Smooth muscle cell of the brain vasculature (primary cell): ENCODE results near the gene GAS7.
A peak's percentile ranks its signal among the peaks of the same experiment; 100 is the strongest.

Source experiments
- DNase-seq: peaks from one replicate; pipeline ENCODE4 v3.0.0-alpha.2; 2012; ENCODE audit warnings: low read depth, low spot score

Gene GAS7

DNA sequence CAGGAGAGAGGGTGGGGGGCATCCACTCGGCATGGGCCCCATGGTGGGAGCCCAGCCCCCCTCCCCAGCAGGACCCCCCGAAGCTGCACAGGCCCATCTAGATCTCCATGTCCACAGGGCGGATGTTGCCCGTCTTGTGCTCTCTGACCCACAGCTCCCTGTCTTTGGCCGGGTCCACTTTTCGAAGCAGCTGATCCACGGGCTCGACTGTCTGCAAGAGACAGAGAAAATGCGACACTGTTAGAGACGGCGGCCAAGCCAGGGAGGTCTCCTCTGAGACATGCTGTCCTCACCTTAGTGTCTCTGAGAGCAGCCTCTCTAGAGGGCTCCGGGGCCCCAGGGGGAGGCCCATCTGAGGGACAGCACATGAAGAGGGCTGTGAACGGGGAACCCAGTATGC lies 281.3 kb downstream of the GAS7 start:
- no peak for DNase-seq

DNA sequence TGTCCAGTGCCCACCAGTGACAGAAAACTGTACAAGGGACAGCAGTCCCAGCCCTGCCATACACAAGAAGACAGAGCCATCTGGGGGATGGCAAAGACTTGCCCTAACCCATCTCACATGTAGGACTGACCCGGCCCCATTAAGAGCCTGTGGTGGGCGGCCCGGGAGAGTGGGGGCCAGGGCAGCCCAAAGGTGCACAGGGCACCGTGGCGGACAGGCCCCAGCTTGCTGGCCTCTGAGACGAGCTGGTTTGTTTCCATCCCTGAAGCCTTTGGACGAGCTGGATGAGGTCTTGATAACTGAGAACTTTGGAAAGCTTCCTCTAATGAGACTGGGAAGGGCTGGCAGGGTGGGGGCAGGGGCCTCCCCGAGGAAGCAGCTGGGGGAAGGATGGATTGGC lies 282.3 kb downstream of the GAS7 start:
- DNase-seq = no peak

DNA sequence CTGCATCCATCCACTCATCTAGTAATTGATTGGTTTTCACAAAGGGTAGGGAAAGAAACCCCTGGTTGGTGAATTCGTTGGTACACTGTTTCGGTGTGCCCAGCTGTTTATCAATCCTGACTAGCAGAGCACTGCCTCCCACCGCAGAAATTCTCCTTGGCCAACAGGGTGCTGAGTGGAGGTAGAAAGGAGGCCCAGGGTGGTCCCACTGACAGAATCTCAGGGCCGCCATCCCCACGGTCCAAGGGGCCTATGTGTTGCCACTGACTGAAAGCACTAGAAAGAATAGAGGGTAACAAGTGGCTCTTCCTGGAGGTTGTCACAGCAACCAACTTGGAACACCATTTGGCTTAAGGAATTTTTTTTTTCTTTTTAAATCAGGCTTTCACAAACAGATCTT lies 284.9 kb downstream of the GAS7 start:
- DNase-seq = no peak

GRCh38 chr17:9912121-9913099 lies 286.0 kb downstream of the GAS7 start:
- no peak for DNase-seq

- DNase-seq = no peak
These were observed 287.3 kb downstream of the GAS7 start for GRCh38 chr17:9911089-9911488.

GRCh38 chr17:9908649-9909042 lies 289.8 kb downstream of the GAS7 start:
- DNase-seq = no peak

GRCh38 chr17:9907883-9908648 lies 290.3 kb downstream of the GAS7 start:
- DNase-seq = peak; percentile 41

GRCh38 chr17:9907131-9907530 lies 291.3 kb downstream of the GAS7 start:
- DNase-seq = no peak

GRCh38 chr17:9906616-9907015 lies 291.8 kb downstream of the GAS7 start:
- no peak for DNase-seq

GRCh38 chr17:9905902-9906301 lies 292.5 kb downstream of the GAS7 start:
- DNase-seq = no peak

GRCh38 chr17:9905078-9905415 lies 293.4 kb downstream of the GAS7 start, which contains the start of gene RCVRN:
Gene RCVRN, minus strand, starts transcription at chr17:9905271. Its CDS starts 91 bp downstream, at chr17:9905180.
- DNase-seq = no peak

- no peak for DNase-seq
These were observed 293.9 kb downstream of the GAS7 start for GRCh38 chr17:9904277-9905077.

GRCh38 chr17:9902120-9902519 lies 296.3 kb downstream of the GAS7 start:
- DNase-seq = no peak

DNA sequence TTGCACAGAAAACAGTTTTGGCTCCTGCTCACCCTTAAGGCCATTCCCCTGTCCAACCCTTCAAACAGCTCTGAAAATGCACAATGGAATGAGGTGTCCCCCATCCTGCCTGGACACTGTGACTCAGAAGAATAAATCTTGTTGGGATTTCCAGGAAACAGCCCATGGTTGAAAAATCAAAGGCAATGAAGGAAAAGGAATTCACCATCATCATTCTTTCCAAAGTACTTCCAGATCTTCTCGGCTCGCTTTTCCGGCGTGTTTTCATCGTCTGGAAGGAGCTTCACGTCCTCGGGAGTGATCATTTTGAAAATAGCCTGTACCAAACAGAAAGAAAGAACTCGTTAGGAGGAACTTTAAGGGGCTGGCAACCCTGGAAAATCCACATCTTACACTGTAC lies 297.6 kb downstream of the GAS7 start:
- no peak for DNase-seq

- no peak for DNase-seq
These were observed 298.3 kb downstream of the GAS7 start for GRCh38 chr17:9900044-9900594.

DNA sequence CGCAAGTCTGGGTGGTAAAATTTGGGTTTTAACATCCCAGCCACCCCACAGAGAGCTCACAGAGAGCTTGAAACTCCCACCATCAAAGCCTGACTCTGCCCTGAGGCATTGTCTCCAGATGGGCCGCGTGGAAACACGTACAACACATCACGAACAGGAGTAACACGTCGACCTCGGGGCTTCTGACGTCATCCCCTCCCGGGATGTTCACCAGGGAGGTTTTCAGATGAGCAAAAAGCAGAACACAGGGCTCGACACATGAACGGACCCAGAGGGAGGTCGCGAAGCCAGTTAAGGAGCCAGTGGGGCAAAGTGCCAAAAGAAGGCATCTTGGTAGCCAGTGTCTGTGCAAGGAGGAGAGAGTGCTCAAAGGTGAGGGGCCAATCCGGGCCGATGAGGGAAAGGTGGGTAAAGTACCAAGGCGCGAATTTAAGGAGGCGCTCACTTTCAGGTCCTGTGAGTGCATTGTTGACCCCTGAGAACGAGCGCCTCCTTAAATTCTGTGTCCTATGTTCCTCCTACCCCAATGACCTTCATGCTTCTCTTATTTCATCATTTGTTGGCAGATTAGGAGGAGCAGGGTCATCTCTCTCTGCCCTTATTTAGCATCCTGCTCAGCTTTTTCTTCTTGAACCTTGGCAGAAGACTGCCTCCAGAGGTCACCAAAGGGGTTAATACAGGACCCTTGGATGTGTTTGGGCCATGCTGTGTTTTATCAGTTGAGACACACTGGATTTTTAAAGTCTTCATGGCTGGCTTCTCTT lies 298.9 kb downstream of the GAS7 start:
- no peak for DNase-seq

- no peak for DNase-seq
These were observed 299.6 kb downstream of the GAS7 start for GRCh38 chr17:9898812-9899211.

GRCh38 chr17:9897372-9897968 lies 300.9 kb downstream of the GAS7 start:
- no peak for DNase-seq

- no peak for DNase-seq
These were observed 302.5 kb downstream of the GAS7 start for GRCh38 chr17:9895923-9896322.

- no peak for DNase-seq
These were observed 304.2 kb downstream of the GAS7 start for GRCh38 chr17:9894231-9894630.
